HCT116 (cell line): ENCODE results near the gene CMTM8. TPM values are rescaled to one million over a fixed set of nuclear protein-coding genes. Genes with fewer than 3 reads are reported as not detected.

Experiments used
- ATAC-seq: fragments of 200-7000 bp; cut with Tn5 transposase; 2 replicates; pipeline ENCODE4 v1.9.1; 2020; ENCODE audit warnings: mild to moderate bottlenecking, moderate library complexity
- BruUV-seq: library from RNA; stranded (reverse); fragments of 400-500 nt; replicated peaks from 2 replicates; lab custom pipeline; 2021; lab: Mats Ljungman, UMichigan
- CTCF ChIA-PET: fragments of 300-600 bp; sonication (Branson Sonifier 250); formaldehyde crosslinking; loops from one replicate; lab custom pipeline; 2021; ENCODE audit warnings: antibody characterized with exemption; lab: Charles Lee
- POLR2A ChIA-PET: fragments of 300-600, 350-600 bp; sonication (Branson Sonifier 250); formaldehyde crosslinking; loops from one replicate; lab custom pipeline; 2021; ENCODE audit warnings: antibody characterized with exemption; lab: Charles Lee
- RAD21 ChIA-PET, 2 experiments: fragments of 300-600 bp; sonication (Branson Sonifier 250); formaldehyde crosslinking; loops; one replicate each; lab custom pipeline; 2023; ENCODE audit warnings: low total read pairs in 2 of 2; ENCODE audit not compliant: uncharacterized antibody in 2 of 2, unreplicated experiment in 2 of 2, low non-redundant PET in 1 of 2; lab: Charles Lee
- DNase-seq: peaks from one replicate; pipeline ENCODE4 v3.0.0-alpha.2; 2010; ENCODE audit warnings: low read depth, low spot score
- H2AFZ ChIP-seq: fragments of 200-600 bp; shearing (Covaris generic), sonication (generic); 2 replicates; pipeline ENCODE4 v1.6.1; 2017; ENCODE audit warnings: low read depth, mixed run types, mixed read lengths, antibody characterized with exemption, low read length; ENCODE audit not compliant: poor library complexity, severe bottlenecking
- H3K27ac ChIP-seq: 2 replicates; pipeline ENCODE4 v1.5.1; 2012; ENCODE audit warnings: low read depth, low read length
- H3K27me3 ChIP-seq: fragments of 200-600 bp; sonication (generic); 2 replicates; pipeline ENCODE4 v1.6.1; 2016; ENCODE audit warnings: mixed run types, low read length, mixed read lengths; ENCODE audit not compliant: insufficient read depth
- H3K36me3 ChIP-seq, 2 experiments: fragments of 200-500 bp in 1 of 2; fragments of 200-600 bp in 1 of 2; sonication (Bioruptor generic) in 1 of 2; sonication (generic) in 1 of 2; 2 replicates each; pipeline versions ENCODE4 v1.5.1 to v1.6.1; 2014 to 2016; ENCODE audit warnings: low read length in 2 of 2, inconsistent platforms in 1 of 2, mixed read lengths in 1 of 2, mixed run types in 1 of 2; ENCODE audit not compliant: insufficient read depth in 2 of 2, control insufficient read depth in 1 of 2
- H3K4me1 ChIP-seq, 2 experiments: fragments of 200-600 bp in 1 of 2; sonication (generic) in 1 of 2; 2 replicates each; pipeline versions ENCODE4 v1.5.1 to v1.6.1; 2012 to 2017; ENCODE audit warnings: low read length in 2 of 2, inconsistent platforms in 1 of 2, mild to moderate bottlenecking in 1 of 2, mixed read lengths in 1 of 2, mixed run types in 1 of 2, moderate library complexity in 1 of 2; ENCODE audit not compliant: insufficient read depth in 2 of 2, control insufficient read depth in 1 of 2
- H3K4me2 ChIP-seq: fragments of 200-600 bp; sonication (generic); 2 replicates; pipeline ENCODE4 v1.6.1; 2017; ENCODE audit warnings: mixed run types, low read length, mixed read lengths
- H3K4me3 ChIP-seq, 2 experiments: fragments of 200-600 bp in 1 of 2; sonication (generic) in 1 of 2; replicated peaks in 1 of 2; 2 replicates each; pipeline ENCODE4 v1.5.1; 2011 to 2016; ENCODE audit warnings: low read length in 2 of 2, control low read depth in 1 of 2, low read depth in 1 of 2, mild to moderate bottlenecking in 1 of 2, mixed read lengths in 1 of 2, mixed run types in 1 of 2
- H3K79me2 ChIP-seq: fragments of 200-600 bp; sonication (generic); 2 replicates; pipeline ENCODE4 v1.6.1; 2017; ENCODE audit warnings: mild to moderate bottlenecking, mixed run types, low read length, moderate library complexity, mixed read lengths; ENCODE audit not compliant: insufficient read depth
- H3K9ac ChIP-seq: fragments of 200-600 bp; sonication (generic); 2 replicates; pipeline ENCODE4 v1.6.1; 2016; ENCODE audit warnings: low read length, mixed read lengths
- H3K9me2 ChIP-seq: fragments of 200-600 bp; sonication (generic), shearing (Covaris generic); 2 replicates; pipeline ENCODE4 v1.6.1; 2017; ENCODE audit warnings: mixed run types, mild to moderate bottlenecking, moderate library complexity; ENCODE audit not compliant: insufficient read depth
- H3K9me3 ChIP-seq, 2 experiments: fragments of 200-500 bp in 1 of 2; fragments of 200-600 bp in 1 of 2; sonication (Bioruptor generic) in 1 of 2; sonication (generic) in 1 of 2; 2 replicates each; pipeline ENCODE4 v1.6.1; 2014 to 2017; ENCODE audit warnings: low read length in 2 of 2, mixed read lengths in 2 of 2, inconsistent platforms in 1 of 2, low read depth in 1 of 2, mild to moderate bottlenecking in 1 of 2, mixed run types in 1 of 2, moderate library complexity in 1 of 2; ENCODE audit not compliant: control insufficient read depth in 1 of 2, insufficient read depth in 1 of 2
- H4K20me1 ChIP-seq: fragments of 200-600 bp; sonication (generic), shearing (Covaris generic); 2 replicates; pipeline ENCODE4 v1.6.1; 2017; ENCODE audit warnings: mixed run types, mild to moderate bottlenecking, moderate library complexity; ENCODE audit not compliant: insufficient read depth
- CEBPB ChIP-seq: IDR thresholded peaks from 2 replicates; pipeline ENCODE4 v1.6.1; 2012; ENCODE audit warnings: low read depth
- ELF1 ChIP-seq: IDR thresholded peaks from 2 replicates; pipeline ENCODE4 v1.6.1; 2012; ENCODE audit warnings: low read depth, borderline replicate concordance
- EZH2 ChIP-seq: fragments of 200-600 bp; sonication (generic); IDR thresholded peaks from 2 replicates; pipeline ENCODE4 v1.6.1; 2017; ENCODE audit warnings: antibody characterized with exemption, mixed run types
- EZH2phosphoT487 ChIP-seq: fragments of 200-600 bp; IDR thresholded peaks from 2 replicates; pipeline ENCODE4 v1.6.1; 2018; ENCODE audit warnings: antibody characterized with exemption, borderline replicate concordance
- POLR2AphosphoS5 ChIP-seq: IDR thresholded peaks from 2 replicates; pipeline ENCODE4 v1.6.1; 2011; ENCODE audit warnings: mild to moderate bottlenecking, low read depth, low read length, moderate library complexity
- REST ChIP-seq: IDR thresholded peaks from 2 replicates; pipeline ENCODE4 v1.6.1; 2012; ENCODE audit warnings: low read depth
- SIN3A ChIP-seq: IDR thresholded peaks from 2 replicates; pipeline ENCODE4 v1.6.1; 2012; ENCODE audit warnings: low read depth
- SRF ChIP-seq: IDR thresholded peaks from 2 replicates; pipeline ENCODE4 v1.6.1; 2012; ENCODE audit warnings: low read depth
- TCF7L2 ChIP-seq: IDR thresholded peaks from 2 replicates; pipeline ENCODE4 v1.7.0; 2011; ENCODE audit warnings: borderline replicate concordance, inconsistent platforms; ENCODE audit not compliant: insufficient read depth, insufficient read length; ENCODE audit errors: extremely low read depth
- YY1 ChIP-seq: IDR thresholded peaks from 2 replicates; pipeline ENCODE4 v1.6.1; 2011; ENCODE audit warnings: low read length, low read depth, moderate library complexity, mild to moderate bottlenecking; ENCODE audit not compliant: insufficient replicate concordance; ENCODE audit errors: extremely low read depth
- ZFX ChIP-seq: fragments of 450-650 bp; IDR thresholded peaks from 2 replicates; pipeline ENCODE4 v1.6.1; 2017
- ZNF274 ChIP-seq: fragments of 200-500 bp; sonication (Bioruptor generic); IDR thresholded peaks from 2 replicates; pipeline ENCODE4 v1.6.1; 2014; ENCODE audit warnings: mild to moderate bottlenecking, low read depth, low read length, inconsistent platforms
- intact Hi-C: fragments of 100-400 bp; cut with micrococcal nuclease; formaldehyde crosslinking; loops from 2 replicates; pipeline ENCODE4 v1.10.0; 2022
- total RNA-seq: library from RNA; stranded (reverse); gene quantifications from one replicate; pipeline ENCODE4 v1.2.1, GENCODE V29; 2021; ENCODE audit not compliant: unreplicated experiment
- TF ChIP-seq, protein P1 (sequence below): IDR thresholded peaks from 2 replicates; pipeline ENCODE4 v1.6.1; 2011; ENCODE audit warnings: mild to moderate bottlenecking, low read length, moderate library complexity; ENCODE audit not compliant: insufficient replicate concordance; ENCODE audit errors: extremely low read depth
- TF ChIP-seq, protein P2 (sequence below): IDR thresholded peaks from 2 replicates; pipeline ENCODE4 v1.6.1; 2012
- TF ChIP-seq, protein P3 (sequence below), 3 experiments: fragments of 200-600 bp in 1 of 3; sonication (generic) in 1 of 3; IDR thresholded peaks in 2 of 3; conservative IDR thresholded peaks in 1 of 3; 2 replicates each; pipeline ENCODE4 v1.5.1; 2012 to 2017; ENCODE audit warnings: low read depth in 2 of 3, low read length in 2 of 3, antibody characterized with exemption in 1 of 3, borderline replicate concordance in 1 of 3, control low read depth in 1 of 3, mild to moderate bottlenecking in 1 of 3, mixed read lengths in 1 of 3, mixed run types in 1 of 3, moderate library complexity in 1 of 3; ENCODE audit not compliant: insufficient read depth in 1 of 3

Gene CMTM8
- total RNA-seq, 1 experiment from 2014 or later = 19.4 TPM

GRCh38 chr3:32308378-32308777 is 69.9 kb downstream of the CMTM8 start:
- ATAC-seq (no peak), DNase-seq (no peak)
- RAD21 ChIA-PET = no interaction called here
- Histone ChIP-seq H3K27me3 (no peaks in the 10 kb centered on the region), H2AFZ (no peak overlapping the region), H3K9ac (no peak overlapping the region), H3K27ac (no peak overlapping the region), H3K79me2 (peaks cover 42% of the 10 kb centered on the region; the same call in 1 of the 2 replicates), H3K36me3 (no peaks in the 10 kb centered on the region), H3K4me2 (no peak overlapping the region), H3K4me1 (peaks cover 22 to 30% of the 10 kb centered on the region in 2 experiments), H4K20me1 (no peaks in the 10 kb centered on the region), H3K4me3 (no peak overlapping the region), H3K9me3 (no peaks in the 10 kb centered on the region), H3K9me2 (no peaks in the 10 kb centered on the region)
- intact Hi-C loops = no loop called here
- TF ChIP-seq EZH2 (no peak), SRF (no peak), POLR2AphosphoS5 (no peak), ZFX (no peak), ELF1 (no peak), EZH2phosphoT487 (no peak), TCF7L2 (no peak), REST (no peak), CEBPB (no peak), ZNF274 (no peak), SIN3A (no peak), YY1 (no peak)
- TF ChIP-seq, protein P1, sequence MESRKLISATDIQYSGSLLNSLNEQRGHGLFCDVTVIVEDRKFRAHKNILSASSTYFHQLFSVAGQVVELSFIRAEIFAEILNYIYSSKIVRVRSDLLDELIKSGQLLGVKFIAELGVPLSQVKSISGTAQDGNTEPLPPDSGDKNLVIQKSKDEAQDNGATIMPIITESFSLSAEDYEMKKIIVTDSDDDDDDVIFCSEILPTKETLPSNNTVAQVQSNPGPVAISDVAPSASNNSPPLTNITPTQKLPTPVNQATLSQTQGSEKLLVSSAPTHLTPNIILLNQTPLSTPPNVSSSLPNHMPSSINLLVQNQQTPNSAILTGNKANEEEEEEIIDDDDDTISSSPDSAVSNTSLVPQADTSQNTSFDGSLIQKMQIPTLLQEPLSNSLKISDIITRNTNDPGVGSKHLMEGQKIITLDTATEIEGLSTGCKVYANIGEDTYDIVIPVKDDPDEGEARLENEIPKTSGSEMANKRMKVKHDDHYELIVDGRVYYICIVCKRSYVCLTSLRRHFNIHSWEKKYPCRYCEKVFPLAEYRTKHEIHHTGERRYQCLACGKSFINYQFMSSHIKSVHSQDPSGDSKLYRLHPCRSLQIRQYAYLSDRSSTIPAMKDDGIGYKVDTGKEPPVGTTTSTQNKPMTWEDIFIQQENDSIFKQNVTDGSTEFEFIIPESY = no peak
- TF ChIP-seq, protein P2, sequence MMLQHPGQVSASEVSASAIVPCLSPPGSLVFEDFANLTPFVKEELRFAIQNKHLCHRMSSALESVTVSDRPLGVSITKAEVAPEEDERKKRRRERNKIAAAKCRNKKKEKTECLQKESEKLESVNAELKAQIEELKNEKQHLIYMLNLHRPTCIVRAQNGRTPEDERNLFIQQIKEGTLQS = no peak
- TF ChIP-seq, protein P3, sequence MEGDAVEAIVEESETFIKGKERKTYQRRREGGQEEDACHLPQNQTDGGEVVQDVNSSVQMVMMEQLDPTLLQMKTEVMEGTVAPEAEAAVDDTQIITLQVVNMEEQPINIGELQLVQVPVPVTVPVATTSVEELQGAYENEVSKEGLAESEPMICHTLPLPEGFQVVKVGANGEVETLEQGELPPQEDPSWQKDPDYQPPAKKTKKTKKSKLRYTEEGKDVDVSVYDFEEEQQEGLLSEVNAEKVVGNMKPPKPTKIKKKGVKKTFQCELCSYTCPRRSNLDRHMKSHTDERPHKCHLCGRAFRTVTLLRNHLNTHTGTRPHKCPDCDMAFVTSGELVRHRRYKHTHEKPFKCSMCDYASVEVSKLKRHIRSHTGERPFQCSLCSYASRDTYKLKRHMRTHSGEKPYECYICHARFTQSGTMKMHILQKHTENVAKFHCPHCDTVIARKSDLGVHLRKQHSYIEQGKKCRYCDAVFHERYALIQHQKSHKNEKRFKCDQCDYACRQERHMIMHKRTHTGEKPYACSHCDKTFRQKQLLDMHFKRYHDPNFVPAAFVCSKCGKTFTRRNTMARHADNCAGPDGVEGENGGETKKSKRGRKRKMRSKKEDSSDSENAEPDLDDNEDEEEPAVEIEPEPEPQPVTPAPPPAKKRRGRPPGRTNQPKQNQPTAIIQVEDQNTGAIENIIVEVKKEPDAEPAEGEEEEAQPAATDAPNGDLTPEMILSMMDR (IDR thresholded peaks at IDR 0.05 in 2 of 3, conservative IDR thresholded peaks at IDR 0.05 in 1 of 3; ENCODE audit: borderline replicate concordance in 1 of 3, insufficient read depth in 1 of 3, low read depth in 2 of 3, low read length in 2 of 3) = no peak
- POLR2A ChIA-PET = no interaction called here
- BruUV-seq = no TSS peak
- CTCF ChIA-PET = no interaction called here
